HG02970 (cell line): ENCODE measurements around the gene TARBP1.

ENCODE experiments used
- ATAC-seq: cut with Tn5 transposase; IDR thresholded peaks from one replicate; pipeline ENCODE4 v1.9.1; 2021; ENCODE audit warnings: mild to moderate bottlenecking, moderate library complexity, moderate number of reproducible peaks; ENCODE audit not compliant: unreplicated experiment, low FRiP score

The TARBP1 gene

DNA sequence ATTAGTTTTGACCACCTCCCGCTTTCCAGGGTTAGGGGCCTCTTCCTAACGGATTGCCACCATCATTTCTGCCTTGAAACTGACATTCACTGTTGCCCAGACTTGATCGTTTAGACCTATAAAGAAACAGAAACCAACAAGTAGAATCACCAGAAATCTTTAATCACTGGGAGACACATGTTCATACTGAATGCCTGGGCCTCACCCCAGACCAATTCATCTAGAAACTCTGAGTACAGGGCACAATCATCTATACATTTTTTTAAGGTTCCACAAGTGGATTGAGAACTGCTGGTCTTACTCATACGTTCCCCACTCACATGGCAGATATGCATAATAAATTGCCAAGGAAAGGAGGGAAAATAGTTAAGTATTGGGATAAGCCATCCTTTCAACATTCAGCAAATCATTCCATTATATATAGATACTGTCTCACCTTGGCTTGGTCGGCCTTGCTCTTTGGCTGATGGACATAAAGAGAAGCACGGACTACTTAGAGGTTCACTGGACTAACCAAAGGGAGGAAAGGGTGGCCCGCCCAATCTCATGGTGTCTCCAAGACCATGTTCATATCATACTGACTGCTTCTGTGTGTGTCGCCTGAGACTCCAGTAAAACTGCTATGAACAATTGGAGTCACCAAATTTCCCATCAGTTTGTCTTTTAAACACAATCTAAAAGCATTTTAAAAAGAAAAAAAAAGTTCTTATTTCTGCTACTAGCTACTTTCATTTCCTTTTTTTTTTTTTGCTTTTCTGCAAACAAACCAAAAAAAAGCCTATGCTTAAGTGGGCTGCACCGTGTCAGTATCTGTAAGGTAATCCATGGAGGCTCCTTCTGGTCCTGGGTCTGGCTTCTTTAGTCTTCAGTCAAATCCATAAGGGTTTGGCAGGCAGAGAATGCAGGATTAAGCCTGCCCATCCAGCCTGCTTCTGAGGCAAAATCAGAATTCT, 9.4 kb upstream of the TARBP1 start:
- ATAC-seq: no peak

DNA sequence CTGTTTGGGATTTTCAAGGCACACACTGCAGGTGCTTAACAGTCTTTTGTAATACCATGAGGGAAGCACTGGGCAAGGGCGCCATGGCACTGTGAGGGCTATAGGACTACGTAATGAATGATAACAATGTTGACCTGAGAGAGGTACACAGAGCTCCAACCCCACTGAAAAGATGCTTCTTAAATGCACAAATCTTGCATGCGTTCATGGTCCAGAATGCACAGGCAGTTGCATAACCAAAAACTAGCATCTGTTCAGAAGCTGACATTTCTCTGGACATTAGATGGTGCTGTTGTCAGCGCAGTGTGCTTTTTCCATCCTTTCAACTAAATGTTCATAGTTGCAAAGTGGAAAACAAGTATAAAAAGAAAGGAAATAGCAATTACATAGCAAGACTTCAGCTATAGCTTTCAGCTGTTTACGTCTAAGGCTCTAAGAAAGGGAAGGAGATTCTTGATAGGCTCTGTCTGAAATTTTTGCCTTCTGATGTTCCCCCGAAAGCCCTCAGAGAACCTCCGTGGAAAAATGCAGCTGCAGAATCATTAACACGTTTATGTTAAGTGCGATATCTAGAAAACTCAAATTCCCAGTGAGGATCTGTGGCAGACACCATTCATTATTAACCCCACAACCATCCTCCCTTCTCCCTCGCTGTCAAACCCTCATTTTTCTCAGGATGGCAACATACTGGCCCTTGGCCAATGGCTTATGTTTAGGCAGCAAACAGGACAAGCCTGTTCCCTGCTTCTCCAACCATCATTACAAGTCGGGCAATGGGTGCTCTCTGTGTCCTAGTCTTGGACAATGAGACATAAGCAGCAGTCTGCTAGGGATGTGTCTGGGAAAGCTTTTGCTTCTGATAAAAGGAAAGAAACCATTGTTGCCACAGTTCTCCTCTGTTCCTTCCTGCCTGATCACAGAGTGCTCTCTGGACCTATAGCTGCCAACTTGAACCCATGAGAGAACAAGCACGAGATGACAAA, 8.2 kb upstream of the TARBP1 start:
- ATAC-seq: no peak

DNA sequence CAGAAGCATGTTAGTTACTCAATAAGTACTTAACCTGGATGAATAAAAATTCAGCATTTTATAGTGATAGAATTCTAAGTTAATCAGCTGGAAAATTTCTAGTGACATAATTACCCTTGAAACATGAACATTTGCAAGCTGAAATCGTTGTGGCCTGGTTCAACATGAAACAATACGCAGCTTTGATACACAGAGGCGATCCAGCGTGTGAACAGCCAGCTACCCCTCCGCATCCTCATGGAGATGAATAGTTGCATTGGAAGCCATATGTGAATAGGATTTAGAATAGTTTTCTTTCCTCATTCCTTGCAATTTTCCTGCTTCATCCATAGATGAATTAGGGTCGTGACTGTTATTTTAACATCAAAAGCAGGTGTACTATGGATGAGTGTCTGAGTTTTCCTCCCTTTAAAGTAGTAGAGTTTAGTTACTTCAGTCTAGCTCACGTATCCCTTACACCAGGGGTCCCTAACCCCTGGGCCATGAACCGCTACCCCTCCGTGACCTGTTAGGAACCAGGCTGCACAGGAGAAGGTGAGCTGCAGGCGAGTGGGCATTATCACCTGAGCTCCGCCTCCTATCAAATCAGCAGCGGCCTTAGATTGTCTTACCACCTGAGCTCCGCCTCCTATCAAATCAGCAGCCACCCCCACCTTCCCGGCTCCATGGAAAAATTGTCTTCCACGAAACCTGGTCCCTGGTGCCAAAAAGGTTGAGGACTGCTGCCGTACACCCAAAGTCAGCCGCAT, 6.2 kb upstream of the TARBP1 start:
- no peak for ATAC-seq

DNA sequence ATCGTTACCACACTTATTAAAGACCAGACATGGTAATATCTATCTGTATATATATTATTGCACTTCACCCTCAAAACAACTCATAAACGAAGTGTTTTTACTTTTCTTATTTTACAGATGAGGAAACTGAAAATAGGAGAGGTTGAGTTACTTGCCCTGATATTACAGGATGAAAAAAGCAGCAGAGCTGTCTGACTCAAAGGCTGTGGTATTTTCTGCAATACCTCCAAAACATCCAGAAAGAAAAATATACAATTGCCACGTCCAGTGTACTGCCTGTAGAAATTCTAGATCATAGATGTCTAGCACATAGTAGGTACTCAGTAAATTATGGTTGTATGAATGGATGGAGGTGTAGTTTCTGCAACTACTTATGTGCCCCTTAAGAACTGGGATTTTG, 5.2 kb upstream of the TARBP1 start:
- ATAC-seq: no peak

DNA sequence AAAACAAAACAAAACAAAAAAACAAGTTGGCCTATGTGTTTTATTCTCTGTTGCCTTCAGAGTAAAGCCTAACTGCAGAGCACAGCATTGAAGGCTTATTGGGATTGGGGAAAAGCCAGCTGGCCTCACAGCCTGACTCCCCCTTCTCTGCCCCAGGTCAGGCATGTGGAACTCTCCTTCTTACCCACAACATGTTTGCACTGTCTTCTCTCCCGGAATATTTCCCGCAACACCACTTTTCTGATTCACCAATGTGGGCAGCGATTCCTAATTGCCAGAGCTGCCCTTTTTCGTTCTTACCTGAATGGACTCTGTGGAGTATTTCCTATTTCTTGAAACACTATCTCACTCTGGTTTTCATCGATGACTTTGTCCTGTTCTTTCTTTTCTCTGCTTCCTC, 2.8 kb upstream of the TARBP1 start:
- ATAC-seq: no peak

DNA sequence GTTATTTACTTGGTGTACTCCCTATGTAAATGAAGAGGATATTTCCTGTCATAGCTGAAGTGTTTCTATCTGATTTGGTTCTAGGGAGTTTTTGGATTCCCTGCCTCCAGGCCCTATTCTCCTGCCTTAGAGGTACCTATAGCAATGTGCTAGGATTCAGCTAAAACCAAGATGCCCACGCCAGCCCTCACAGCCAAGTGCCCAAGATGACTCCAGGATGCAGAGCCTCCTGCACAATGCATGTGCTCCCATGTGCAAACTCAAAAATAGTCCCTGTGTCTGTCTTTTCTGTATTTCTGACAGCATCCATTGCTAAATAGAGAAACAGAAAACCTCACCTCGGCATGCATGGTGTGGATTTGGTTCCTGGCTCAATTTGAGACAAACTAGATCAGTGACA, 887 bp upstream of the TARBP1 start:
- no peak for ATAC-seq

DNA sequence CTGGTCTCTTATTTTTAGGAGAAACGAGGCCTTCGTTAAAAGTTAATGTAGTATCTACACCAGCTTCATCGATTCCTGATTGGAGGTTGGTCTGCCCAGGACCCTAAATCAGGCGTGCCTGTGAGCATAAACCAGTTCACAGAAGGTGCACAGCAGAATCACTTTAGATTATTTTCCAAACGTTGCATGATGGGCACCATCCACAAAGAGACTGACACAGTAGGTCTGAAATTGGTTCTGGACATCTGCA, 256 bp upstream of the TARBP1 start:
- no peak for ATAC-seq

DNA sequence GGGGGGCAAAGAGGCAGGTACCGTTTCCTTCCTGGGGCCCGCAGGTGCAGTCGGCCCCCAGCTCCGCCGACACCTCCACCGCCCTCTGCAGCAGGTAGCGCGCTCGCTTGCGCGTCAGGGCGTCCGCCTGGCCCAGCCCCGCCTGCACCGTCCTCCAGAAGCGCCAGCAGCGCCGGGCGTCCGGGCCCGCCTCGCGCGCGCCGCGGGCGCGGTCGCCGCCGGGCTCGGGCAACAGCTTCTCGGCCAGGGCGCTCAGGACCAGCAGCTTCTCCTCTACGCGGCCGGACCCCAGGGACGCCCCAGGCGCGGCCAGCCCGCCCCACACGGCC, 863 bp downstream of the TARBP1 start:
- ATAC-seq: peak; percentile 47

DNA sequence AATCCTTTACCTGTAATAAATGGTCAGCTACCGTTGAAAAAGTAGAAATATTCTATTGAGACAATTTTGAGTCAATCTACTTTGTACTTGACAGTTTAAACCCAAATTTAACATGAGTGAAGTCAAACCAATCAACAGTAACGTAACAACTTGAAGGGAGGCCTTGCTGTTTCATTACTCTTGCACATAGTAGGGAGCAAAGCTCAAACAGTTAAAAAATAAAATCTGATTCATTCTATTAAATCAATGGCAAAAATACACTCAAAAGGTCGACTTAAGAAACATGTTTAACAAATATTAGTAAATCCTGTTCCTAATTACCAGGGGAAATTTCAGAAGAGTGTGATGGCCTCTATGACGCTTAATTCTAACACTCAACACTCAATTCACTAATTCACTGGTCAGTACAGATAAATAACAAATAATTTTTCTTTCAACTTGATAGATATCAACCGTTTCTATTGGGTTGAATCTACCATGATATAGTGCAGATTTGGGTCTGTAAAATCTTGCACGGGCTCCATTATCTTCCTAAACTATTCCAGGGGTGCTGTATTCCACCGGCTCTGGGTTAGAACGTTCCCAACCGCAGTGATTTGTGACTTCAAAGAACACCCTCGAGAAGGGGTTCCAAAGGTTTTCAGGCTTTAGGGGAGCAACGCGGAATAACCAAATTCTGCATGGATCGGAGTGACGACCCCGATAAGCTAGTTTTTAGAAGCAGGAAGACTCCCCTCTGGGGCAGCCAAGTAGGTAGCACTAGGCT, 1.4 kb downstream of the TARBP1 start:
- no peak for ATAC-seq

DNA sequence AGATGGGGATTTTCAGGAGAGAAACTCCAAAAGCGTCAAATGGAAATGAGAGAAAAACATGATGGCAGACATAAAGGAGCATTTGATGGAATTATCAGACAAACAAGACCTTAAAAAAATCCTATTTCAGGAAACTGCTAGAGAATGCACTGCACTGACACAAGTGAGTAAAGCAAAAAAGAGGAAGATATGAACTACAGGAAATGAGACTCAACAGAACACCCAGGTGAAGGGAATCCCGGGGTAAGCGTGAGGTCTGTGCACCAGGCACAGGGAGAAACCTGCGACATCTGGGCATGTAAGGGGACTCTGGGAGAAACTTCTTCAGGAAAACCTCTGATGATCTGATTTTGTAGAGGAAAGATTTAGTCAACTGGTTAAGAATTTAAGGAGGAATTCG, 2.8 kb downstream of the TARBP1 start:
- ATAC-seq: no peak

DNA sequence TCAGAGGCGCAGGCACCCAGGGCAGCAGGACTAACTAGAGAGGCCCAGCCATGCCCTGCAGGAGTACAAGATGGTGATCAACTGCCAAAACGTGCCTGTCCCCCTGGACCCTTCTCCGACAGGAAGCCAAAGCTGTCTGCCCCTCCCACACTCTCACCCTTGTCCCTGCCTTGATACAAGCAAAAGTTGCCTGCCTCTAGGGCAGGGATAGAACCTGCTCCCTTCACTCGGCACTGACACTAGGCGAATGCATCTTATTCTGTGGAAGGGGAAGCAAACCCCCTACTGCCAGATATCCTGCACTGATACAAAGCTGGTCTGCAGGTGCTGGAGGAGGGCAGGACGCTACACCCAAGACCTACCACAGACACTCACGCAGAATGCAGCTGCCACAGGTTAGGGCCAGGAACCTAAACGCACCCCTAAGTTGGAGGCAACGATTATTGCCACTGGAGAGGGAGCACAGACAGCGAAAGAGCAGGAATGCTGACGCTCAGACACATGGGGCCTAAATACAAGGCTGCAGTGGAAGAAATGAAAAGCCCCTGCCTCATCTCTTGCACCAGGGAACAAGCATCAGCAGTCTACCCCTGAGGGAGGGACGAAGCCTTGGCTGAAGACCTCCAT, 3.7 kb downstream of the TARBP1 start:
- ATAC-seq: no peak

DNA sequence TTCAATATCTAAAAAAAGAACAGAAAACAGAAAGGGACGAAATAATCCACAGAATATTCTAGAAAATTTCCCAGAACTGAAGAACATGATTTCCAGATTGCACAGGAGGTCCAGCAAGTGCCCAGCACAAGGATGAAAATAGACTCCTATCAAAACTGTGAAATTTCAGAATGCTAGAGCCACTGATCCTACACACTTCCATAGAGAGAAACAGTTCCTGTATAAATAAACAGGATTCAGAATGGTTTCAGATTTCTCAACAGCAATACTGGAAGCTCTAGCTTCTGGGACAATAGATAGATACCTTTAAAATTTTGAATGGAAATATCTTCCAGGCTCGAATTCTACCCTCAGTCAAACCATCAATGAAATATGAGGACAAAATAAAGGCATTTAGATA, 4.6 kb downstream of the TARBP1 start:
- no peak for ATAC-seq

DNA sequence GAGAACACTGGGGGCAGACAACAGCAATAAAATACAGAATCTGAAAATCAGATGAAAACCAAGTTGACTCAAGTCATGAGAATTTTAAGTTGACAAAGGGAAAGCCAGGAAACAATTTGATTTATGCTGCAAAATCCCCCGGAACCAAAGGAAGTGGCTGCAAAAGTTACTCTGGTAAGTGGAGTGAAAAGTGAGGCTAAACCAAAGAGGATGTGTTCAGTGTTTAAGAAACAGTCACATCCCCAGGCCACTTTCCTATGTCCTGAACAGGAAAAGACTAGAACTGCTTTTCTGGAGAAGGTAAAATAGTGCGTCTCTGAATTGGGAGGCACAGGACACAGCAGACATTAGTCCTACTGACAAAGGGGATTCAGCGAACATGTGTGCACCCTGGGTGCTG, 5.9 kb downstream of the TARBP1 start:
- ATAC-seq: no peak

DNA sequence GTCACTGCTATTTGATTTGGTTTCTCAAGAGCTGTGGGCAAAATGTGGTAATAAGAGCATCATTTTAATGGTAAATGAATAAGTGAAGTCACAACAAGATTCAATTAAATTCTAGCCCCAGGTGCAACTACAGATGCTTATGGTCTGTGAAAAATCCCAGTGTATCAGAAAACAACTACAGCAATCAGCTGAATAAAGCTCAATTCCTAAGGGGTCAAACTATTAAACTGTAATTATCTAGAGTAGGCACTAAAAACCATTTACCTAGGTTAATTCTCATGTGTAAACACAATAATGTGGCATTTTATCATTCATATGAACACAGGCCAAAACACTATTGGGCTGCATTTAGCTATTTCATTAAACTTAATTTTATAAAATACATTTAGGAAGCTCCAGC, 9.6 kb downstream of the TARBP1 start:
- ATAC-seq: no peak

DNA sequence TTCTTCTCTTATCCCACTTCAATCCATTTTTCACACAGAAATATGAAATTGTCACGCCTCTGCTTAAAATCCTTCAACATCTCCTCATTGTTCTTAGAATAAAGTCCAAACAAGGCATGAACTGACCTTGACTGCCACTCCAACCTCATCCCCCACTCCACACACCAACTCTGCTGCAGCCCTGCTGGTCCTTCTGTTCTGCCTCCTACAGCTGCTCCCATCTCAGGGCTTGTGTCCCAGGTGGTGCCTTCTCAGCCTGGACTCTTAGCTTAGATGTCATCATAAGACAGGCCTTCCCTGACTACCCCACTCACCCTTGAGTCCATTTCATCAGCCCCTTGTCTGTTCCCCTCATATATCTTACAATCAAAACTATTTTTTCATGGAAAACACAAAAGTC, 10.4 kb downstream of the TARBP1 start:
- no peak for ATAC-seq

DNA sequence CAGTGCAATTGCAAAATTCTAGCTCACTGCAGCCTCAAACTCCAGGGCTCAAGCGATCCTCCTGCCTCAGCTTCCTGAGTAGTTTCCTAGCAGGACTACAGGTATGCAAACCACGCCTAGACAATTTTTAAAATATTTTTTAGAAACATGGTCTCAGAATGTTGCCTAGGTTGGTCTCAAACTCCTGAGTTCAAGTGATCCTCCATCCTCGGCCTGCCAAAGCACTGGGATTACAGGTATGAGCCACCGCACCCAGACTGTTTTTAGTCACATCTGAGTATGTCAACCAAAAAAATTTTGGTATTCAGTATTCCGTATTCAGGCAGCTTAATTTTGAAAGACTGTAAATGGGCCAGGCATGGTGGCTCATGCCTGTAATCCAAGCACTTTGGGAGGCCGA, 11.2 kb downstream of the TARBP1 start:
- ATAC-seq: no peak

DNA sequence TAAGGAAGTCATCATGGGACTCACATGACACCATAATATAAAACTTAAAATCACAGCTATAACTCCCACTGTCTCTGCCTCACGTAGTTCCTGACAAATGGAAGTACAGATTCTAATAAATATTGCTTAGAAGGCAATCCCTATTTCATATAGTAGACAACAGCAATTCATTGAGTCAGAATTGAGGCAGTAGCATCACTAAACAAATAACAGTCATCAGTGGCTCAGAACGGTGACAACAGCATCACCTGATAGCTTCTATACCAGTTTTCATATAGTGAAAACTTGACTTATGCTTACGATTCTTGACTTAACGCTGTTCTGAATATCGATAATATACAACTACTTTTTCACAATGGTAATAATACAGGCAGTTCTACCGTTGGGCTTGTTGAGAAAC, 12.0 kb downstream of the TARBP1 start:
- ATAC-seq: no peak

DNA sequence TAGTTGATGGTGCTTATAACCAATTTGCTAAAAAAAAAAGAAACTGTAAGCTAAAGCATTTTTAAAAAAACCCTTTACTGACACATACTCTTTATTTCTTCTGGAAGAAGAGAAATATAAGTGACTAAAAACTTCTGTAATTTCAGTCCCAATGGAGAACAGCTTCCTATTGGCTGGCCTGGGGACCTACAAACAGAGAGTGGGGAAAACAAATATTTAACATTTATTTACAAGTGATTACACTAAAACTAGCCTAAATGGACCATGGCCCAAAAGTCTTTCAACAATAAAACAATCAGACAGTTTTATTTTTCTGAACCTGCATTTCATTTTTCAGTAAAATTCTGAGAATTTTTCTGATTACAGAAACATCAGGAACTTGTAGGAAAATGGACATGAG, 15.2 kb downstream of the TARBP1 start:
- no peak for ATAC-seq

DNA sequence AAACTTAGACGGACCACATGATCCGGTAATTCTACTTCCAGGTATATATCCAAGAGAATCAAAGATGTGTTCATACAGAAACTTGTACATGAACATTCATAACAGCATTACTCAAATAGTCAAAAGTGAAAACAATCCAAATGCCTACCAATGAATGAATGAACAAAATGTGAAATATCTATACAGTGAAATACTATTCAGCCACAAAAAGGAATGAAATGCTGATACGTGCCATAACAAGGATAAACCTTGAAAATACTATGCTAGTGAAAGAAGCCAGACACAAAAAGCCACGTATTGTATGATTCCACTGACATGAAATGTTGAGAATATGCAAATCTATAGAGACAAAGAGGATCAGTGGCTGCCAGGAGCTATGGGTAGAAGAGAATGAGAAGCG, 18.3 kb downstream of the TARBP1 start:
- ATAC-seq: no peak
